Measurements from ENCODE around the gene TPT1.
"Not testable (repeated sequence)": the region's sequence is repeated elsewhere in the genome, so short reads cannot be mapped to it uniquely, and the experiment has no call there.

Gene TPT1

DNA sequence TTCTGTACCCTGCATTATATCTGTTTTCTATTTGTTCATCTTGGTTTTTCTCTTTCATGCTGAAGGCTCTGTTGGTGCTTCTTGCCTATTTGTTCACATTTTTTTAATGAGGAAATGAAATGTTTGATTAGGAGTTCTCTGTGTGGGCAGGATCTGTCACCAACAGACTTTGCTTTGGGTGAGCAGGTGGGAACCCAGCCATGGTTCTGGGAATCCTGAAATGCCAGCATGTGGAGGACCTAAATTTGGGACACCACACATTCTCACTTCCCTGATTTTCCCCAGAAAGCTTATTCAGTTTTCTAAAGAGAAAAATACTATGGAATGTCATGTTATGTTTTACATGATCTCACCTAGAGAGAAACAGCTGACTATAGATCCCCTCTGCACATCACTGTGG lies 34.0 kb downstream of the TPT1 start:
- no peak overlapping the region for H3K27ac ChIP-seq
- DNase-seq (ENCODE audit: low read depth, low spot score): no peak

DNA sequence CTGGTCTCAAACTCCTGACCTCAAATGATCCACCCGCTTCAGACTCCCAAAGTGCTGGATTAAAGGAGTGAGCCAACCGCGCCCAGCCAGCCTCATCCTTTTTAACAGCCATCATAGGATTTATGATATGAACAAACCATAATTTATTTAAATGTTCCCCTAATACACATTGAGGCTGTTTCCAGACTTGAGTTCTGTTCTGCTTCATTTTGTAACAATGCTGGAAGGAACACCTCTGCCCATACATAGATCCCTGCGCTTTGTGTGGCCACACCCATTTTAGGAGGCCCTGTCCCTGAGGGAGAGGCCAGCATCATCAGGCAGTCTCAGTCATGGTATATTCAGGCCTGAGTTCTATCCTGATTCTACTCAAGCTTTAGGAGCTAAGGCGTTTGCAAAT lies 35.9 kb downstream of the TPT1 start:
- H3K27ac ChIP-seq: no peak overlapping the region
- no peak for DNase-seq (ENCODE audit: low read depth, low spot score)

DNA sequence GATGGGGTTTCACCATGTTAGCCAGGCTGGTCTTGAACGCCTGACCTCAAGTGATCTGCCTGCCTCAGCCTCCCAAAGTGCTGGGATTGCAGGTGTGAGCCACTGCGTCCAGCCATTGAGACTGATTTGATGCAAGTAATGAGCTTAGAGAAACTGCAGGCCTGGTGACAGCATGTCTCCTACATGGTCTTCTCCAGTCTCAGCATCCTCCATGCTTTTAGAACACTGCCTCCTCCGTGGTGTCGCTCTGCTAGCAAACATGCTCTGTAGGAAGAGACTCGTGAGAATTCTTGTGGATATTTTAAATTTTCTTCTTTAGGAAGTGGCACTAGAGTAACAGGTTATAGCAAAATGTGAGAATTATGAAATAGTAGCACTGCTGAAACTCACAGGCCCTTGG lies 37.1 kb downstream of the TPT1 start:
- DNase-seq (ENCODE audit: low read depth, low spot score): no peak
- H3K27ac ChIP-seq: no peak overlapping the region

DNA sequence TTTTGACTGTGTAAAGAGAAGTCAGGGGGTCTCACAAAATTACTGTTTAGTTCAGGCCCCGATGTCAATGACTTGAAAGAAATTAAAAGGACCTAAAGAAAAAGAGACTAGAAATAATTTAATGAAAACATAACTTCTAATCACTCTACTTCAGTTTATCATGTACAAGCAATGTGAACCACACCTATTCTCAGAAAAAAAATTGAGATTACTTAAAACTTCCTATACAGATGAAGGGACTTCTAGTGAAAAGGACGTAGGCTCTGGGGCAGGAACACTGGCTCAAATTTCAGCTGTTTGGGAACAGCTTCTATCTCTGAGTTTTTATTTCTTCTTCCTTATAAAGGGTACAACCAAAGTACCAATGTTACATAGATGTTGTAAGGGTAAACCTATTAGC lies 38.0 kb downstream of the TPT1 start:
- no peak for DNase-seq (ENCODE audit: low read depth, low spot score)
- H3K27ac ChIP-seq: no peak overlapping the region

DNA sequence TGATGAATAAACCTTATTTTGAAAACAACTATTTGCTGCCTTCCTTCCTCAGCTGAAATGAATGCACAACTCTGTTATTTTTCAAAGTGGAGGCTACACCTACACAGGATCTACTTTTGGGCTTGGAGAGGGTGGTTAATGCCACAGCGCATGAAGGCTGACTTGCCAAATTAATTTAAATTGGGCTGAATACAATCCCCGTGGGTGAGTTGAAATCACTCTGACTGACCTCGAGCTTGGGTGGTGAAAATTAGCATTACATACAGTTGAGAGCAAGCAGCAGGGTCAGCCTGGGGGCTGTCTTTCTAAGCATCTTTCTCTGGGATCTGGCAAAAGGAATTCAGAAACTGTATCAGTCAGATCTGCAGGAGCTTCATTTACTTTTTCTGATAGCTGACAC lies 38.5 kb downstream of the TPT1 start:
- no peak for DNase-seq (ENCODE audit: low read depth, low spot score)

DNA sequence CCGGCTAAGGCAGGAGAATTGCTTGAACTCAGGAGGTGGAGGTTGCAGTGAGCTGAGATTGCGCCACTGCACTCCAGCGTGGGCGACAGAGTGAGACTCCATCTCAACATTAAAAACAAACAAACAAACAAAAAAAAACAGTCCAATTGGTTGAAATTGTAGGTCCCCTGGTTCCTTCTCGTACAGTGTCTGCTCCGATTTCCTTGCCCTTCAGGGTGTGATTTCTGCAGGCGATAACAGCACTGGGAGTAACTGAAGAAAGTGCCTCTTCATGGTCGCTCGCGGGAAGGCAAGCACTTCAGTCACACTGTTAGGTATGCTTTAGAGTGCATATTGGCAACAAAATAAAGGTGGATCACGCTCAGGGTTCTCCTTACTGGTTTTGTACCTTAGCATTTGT lies 39.7 kb downstream of the TPT1 start:
- no peak overlapping the region for H3K27ac ChIP-seq

More for the DNA sequence above, 38.5 kb downstream of the TPT1 start:
- no peak overlapping the region for H3K27ac ChIP-seq

GRCh38 chr13:45300190-45300985 lies 40.6 kb downstream of the TPT1 start:
- no peak for DNase-seq (ENCODE audit: low read depth, low spot score)
- H3K27ac ChIP-seq: no peak overlapping the region

More for the DNA sequence above, 39.7 kb downstream of the TPT1 start:
- no peak for DNase-seq (ENCODE audit: low read depth, low spot score)

GRCh38 chr13:45299194-45299593 lies 41.8 kb downstream of the TPT1 start:
- no peak for DNase-seq (ENCODE audit: low read depth, low spot score)
- H3K27ac ChIP-seq: no peak overlapping the region

DNA sequence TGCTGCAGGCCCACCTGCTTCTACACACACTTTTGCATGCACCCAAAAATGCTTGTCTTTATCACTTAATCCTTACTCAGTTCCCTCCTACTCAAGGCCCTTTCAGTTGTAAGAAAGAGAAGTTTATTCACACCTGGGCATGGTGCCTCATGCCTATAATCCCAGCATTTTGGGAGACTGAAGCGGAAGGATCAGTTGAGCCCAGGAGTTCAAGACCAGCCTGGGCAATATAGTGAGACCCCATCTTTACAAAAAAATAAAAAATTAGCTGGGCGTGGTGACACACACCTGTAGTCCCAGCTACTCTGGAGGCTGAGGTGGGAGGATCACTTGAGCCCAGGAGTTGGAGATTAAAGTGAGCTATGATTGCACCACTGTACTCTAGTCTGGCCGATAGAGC lies 42.4 kb downstream of the TPT1 start:
- not testable (repeated sequence) for DNase-seq (ENCODE audit: low read depth, low spot score); H3K27ac ChIP-seq

DNA sequence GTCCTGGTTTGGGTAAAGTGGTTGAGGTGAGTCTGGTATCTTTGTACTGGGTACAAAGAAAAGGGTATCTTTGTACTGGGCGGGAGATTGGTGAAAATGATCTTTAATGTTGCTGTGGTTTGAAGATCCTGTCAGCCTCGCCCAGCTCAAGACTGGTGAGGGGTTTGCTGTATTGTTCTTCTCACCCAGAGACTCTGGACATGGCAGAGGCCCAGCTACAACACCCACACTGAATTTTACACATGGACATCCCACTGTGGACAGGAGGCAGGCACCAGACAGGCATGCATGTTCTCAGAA lies 42.8 kb downstream of the TPT1 start:
- H3K27ac ChIP-seq: no peak overlapping the region

GRCh38 chr13:45297456-45298205 lies 43.4 kb downstream of the TPT1 start:
- no peak overlapping the region for H3K27ac ChIP-seq
- no peak for DNase-seq (ENCODE audit: low read depth, low spot score)

More for the DNA sequence above, 42.8 kb downstream of the TPT1 start:
- no peak for DNase-seq (ENCODE audit: low read depth, low spot score)

GRCh38 chr13:45296259-45296658 lies 44.7 kb downstream of the TPT1 start:
- no peak overlapping the region for H3K27ac ChIP-seq
- no peak for DNase-seq (ENCODE audit: low read depth, low spot score)

GRCh38 chr13:45295536-45295935 lies 45.4 kb downstream of the TPT1 start:
- H3K27ac ChIP-seq: no peak overlapping the region
- no peak for DNase-seq (ENCODE audit: low read depth, low spot score)

DNA sequence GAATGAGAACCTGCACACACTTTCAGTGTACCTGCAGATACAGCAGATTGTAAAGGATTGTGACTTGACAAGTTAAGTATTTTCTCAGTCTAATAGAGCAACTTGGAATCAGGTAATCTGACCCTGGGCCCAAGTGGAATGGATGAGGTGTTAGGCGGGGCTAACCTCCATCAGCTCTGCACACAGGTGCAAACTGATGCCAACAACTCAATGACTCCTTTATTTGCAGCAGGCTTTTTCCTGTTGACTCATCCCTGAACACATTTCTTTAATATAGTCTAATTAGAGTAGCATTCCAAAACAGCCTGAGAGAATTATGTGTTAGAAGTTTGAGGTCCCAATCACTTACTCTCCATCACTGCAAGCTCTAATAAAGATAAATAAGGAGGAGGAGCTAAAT lies 48.8 kb downstream of the TPT1 start:
- H3K27ac ChIP-seq: peak overlapping the region; percentile 26
- peak; percentile 48 for DNase-seq (ENCODE audit: low read depth, low spot score)

DNA sequence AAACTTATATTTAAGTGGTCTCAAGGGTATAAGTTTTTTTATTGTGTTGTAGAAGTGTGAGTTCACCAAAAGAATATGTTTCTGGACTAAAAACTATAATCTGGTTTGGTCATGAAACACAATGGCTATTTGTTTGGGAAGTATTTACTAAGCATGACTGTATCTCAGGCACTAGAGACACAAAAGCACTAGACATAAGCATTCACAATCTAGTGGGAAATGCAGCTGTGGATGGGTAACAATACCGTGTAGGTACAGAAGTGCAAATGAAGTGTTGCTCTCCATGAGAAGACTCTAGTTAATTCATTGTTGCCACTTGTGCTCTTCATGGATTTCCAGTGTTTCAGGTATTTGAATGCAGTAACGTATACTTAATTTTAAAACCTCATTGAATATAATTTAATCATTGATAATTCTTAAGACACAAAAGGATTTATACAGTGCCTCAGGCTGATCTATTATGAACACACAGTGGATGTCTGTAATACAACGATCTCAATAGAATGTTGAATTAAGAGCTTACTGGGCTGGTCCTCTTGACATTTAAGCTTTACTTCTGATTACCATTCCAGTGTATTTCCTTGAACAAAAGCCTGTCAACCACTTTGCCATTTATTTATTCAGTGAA lies 50.9 kb downstream of the TPT1 start:
- no peak overlapping the region for H3K27ac ChIP-seq
- no peak for DNase-seq (ENCODE audit: low read depth, low spot score)

Data from epithelial cell of prostate (primary cell).